WTC11 (cell line): ENCODE measurements around the gene DDT. TPM values are rescaled to one million over a fixed set of nuclear protein-coding genes. Genes with fewer than 3 reads are reported as not detected.
"Not testable (repeated sequence)": the region's sequence is repeated elsewhere in the genome, so short reads cannot be mapped to it uniquely, and the experiment has no call there.

ENCODE experiments used
- ATAC-seq: fragments of 200-7000 bp; cut with Tn5 transposase; 2 replicates; pipeline ENCODE4 v1.10.0; 2021; ENCODE audit warnings: mild to moderate bottlenecking, moderate library complexity
- CTCF ChIA-PET: fragments of 300-600 bp; sonication (Branson Sonifier 250); formaldehyde crosslinking; loops from one replicate; lab custom pipeline; 2021; ENCODE audit warnings: antibody characterized with exemption; lab: Charles Lee
- POLR2A ChIA-PET: fragments of 350-600 bp; sonication (Branson Sonifier 250); formaldehyde crosslinking; loops from one replicate; lab custom pipeline; 2021; ENCODE audit warnings: antibody characterized with exemption; lab: Charles Lee
- DNase-seq: peaks from one replicate; pipeline ENCODE4 v3.0.0; 2021; ENCODE audit warnings: low spot score
- H3K27ac Mint-ChIP-seq: 2 replicates; pipeline ENCODE4 v1.8.0; 2021; ENCODE audit warnings: mixed read lengths
- H3K27me3 Mint-ChIP-seq: 2 replicates; pipeline ENCODE4 v1.8.0; 2021; ENCODE audit warnings: low read depth, mild to moderate bottlenecking, moderate library complexity, mixed read lengths
- H3K36me3 Mint-ChIP-seq: 2 replicates; pipeline ENCODE4 v1.8.0; 2021; ENCODE audit warnings: mixed read lengths
- H3K4me1 Mint-ChIP-seq: 2 replicates; pipeline ENCODE4 v1.8.0; 2022; ENCODE audit warnings: mixed read lengths
- H3K4me3 Mint-ChIP-seq: 2 replicates; pipeline ENCODE4 v1.8.0; 2021; ENCODE audit warnings: mild to moderate bottlenecking, moderate library complexity, mixed read lengths
- H3K9me3 Mint-ChIP-seq: 2 replicates; pipeline ENCODE4 v1.8.0; 2021; ENCODE audit warnings: mixed read lengths
- NFE2L1 ChIP-seq: sonication (generic); formaldehyde crosslinking; IDR thresholded peaks from 2 replicates; pipeline ENCODE4 v1.8.1; 2023; ENCODE audit warnings: missing genetic modification reagents
- NFYB ChIP-seq: sonication (generic); formaldehyde crosslinking; conservative IDR thresholded peaks from 2 replicates; pipeline ENCODE4 v1.8.0; 2022; ENCODE audit warnings: low read depth, missing genetic modification reagents
- SP1 ChIP-seq: sonication (generic); formaldehyde crosslinking; conservative IDR thresholded peaks from 2 replicates; pipeline ENCODE4 v1.8.1; 2022; ENCODE audit warnings: missing genetic modification reagents
- ZNF671 ChIP-seq: fragments of 250-450 bp; sonication (Bioruptor Pico); IDR thresholded peaks from 2 replicates; pipeline ENCODE4 v1.8.0; 2021; ENCODE audit warnings: mild to moderate bottlenecking
- total RNA-seq: library from RNA; stranded (reverse); gene quantifications from 3 replicates; pipeline ENCODE4 v1.2.3, GENCODE V29; 2021
- TF ChIP-seq, protein P1 (sequence below): sonication (generic); formaldehyde crosslinking; IDR thresholded peaks from 2 replicates; pipeline ENCODE4 v1.8.1; 2023; ENCODE audit warnings: mild to moderate bottlenecking, missing genetic modification reagents, moderate library complexity
- TF ChIP-seq, protein P2 (sequence below): sonication (generic); formaldehyde crosslinking; IDR thresholded peaks from 2 replicates; pipeline ENCODE4 v1.8.0; 2022; ENCODE audit warnings: mild to moderate bottlenecking, missing genetic modification reagents
- TF ChIP-seq, protein P3 (sequence below): sonication (generic); formaldehyde crosslinking; conservative IDR thresholded peaks from 2 replicates; pipeline ENCODE4 v1.8.1; 2022; ENCODE audit warnings: mild to moderate bottlenecking, missing genetic modification reagents
- TF ChIP-seq, protein P4 (sequence below): sonication (generic); formaldehyde crosslinking; IDR thresholded peaks from 2 replicates; pipeline ENCODE4 v1.8.1; 2022; ENCODE audit warnings: low read depth, mild to moderate bottlenecking, moderate library complexity, missing genetic modification reagents, borderline replicate concordance
- TF ChIP-seq, protein P5 (sequence below): sonication (generic); formaldehyde crosslinking; IDR thresholded peaks from 2 replicates; pipeline ENCODE4 v1.8.1; 2023; ENCODE audit warnings: mild to moderate bottlenecking, missing genetic modification reagents, borderline replicate concordance
- TF ChIP-seq, protein P6 (sequence below): fragments of 200-600 bp; IDR thresholded peaks from 2 replicates; pipeline ENCODE4 v1.8.0; 2022; ENCODE audit warnings: antibody characterized with exemption
- TF ChIP-seq, protein P7 (sequence below): fragments of 250-450 bp; sonication (Bioruptor Pico); IDR thresholded peaks from 2 replicates; pipeline ENCODE4 v1.8.0; 2021; ENCODE audit warnings: mild to moderate bottlenecking

Gene DDT
- total RNA-seq, 1 experiment from 2014 or later: 238 TPM

DNA sequence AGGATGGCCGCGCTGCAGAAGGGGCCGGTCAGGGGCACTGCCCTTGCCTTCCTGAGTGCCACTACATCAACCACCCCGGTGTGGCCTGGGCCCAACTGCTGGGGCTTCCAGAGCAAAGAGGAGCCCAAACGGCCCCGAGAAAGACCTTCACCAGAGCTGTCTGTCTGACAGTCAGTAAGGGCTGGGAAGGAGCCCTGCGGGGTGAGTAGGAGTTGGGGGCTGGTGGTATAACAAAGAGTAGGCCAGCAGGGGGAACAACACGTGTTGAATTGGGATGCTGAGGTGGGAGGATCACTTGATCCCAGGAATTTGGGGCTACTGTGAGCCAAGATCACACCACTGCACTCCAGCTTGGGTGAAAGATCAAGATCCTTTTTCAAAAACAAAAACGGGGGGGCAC lies 27.1 kb upstream of the DDT start:
- peak; percentile 35 for DNase-seq
- POLR2A ChIA-PET: interaction anchor here (0.7 kb wide), 1 partner anchor 779 kb away, joined by 3 read pairs; no protein-coding TSS in a partner anchor

DNA sequence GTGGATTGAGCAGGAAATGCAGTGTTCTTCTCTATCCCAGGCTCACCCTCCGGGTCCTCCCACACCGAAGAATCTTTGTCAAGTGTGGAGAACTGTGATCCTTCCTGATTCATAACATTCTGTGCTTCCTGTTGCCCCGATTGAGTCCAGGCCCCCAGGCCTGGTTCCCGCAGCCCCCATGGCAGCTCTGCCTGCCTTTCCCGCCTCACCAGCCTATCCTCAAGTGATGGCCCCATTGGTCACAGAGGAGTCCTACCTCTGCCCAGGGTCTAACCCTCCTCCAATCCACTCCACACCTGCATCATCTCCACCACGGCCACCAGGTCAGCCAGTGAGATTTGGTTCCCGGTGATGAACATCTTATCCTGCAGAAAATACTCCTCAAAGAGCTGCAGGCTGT lies 25.5 kb upstream of the DDT start:
- H3K4me3 Mint-ChIP-seq, H3K27ac Mint-ChIP-seq, CTCF ChIA-PET: not testable (repeated sequence)

More for the DNA sequence above, 27.1 kb upstream of the DDT start:
- peak; percentile 81 for ATAC-seq
- TF ChIP-seq, protein P1, sequence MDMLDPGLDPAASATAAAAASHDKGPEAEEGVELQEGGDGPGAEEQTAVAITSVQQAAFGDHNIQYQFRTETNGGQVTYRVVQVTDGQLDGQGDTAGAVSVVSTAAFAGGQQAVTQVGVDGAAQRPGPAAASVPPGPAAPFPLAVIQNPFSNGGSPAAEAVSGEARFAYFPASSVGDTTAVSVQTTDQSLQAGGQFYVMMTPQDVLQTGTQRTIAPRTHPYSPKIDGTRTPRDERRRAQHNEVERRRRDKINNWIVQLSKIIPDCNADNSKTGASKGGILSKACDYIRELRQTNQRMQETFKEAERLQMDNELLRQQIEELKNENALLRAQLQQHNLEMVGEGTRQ (CRISPR knock-in tag): peak; percentile 50; the same call in 1 of the 2 replicates
- TF ChIP-seq NFYB (CRISPR knock-in tag) (no peak), SP1 (CRISPR knock-in tag) (0 out of 2 replicates have a peak, but pooled peaks have one; percentile 32)
- TF ChIP-seq, protein P2, sequence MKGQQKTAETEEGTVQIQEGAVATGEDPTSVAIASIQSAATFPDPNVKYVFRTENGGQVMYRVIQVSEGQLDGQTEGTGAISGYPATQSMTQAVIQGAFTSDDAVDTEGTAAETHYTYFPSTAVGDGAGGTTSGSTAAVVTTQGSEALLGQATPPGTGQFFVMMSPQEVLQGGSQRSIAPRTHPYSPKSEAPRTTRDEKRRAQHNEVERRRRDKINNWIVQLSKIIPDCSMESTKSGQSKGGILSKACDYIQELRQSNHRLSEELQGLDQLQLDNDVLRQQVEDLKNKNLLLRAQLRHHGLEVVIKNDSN (CRISPR knock-in tag): peak; percentile 26; the same call in 1 of the 2 replicates
- TF ChIP-seq, protein P3, sequence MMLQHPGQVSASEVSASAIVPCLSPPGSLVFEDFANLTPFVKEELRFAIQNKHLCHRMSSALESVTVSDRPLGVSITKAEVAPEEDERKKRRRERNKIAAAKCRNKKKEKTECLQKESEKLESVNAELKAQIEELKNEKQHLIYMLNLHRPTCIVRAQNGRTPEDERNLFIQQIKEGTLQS (CRISPR knock-in tag): no peak
- TF ChIP-seq, protein P4, sequence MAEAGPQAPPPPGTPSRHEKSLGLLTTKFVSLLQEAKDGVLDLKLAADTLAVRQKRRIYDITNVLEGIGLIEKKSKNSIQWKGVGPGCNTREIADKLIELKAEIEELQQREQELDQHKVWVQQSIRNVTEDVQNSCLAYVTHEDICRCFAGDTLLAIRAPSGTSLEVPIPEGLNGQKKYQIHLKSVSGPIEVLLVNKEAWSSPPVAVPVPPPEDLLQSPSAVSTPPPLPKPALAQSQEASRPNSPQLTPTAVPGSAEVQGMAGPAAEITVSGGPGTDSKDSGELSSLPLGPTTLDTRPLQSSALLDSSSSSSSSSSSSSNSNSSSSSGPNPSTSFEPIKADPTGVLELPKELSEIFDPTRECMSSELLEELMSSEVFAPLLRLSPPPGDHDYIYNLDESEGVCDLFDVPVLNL (CRISPR knock-in tag): no peak
- TF ChIP-seq, protein P5, sequence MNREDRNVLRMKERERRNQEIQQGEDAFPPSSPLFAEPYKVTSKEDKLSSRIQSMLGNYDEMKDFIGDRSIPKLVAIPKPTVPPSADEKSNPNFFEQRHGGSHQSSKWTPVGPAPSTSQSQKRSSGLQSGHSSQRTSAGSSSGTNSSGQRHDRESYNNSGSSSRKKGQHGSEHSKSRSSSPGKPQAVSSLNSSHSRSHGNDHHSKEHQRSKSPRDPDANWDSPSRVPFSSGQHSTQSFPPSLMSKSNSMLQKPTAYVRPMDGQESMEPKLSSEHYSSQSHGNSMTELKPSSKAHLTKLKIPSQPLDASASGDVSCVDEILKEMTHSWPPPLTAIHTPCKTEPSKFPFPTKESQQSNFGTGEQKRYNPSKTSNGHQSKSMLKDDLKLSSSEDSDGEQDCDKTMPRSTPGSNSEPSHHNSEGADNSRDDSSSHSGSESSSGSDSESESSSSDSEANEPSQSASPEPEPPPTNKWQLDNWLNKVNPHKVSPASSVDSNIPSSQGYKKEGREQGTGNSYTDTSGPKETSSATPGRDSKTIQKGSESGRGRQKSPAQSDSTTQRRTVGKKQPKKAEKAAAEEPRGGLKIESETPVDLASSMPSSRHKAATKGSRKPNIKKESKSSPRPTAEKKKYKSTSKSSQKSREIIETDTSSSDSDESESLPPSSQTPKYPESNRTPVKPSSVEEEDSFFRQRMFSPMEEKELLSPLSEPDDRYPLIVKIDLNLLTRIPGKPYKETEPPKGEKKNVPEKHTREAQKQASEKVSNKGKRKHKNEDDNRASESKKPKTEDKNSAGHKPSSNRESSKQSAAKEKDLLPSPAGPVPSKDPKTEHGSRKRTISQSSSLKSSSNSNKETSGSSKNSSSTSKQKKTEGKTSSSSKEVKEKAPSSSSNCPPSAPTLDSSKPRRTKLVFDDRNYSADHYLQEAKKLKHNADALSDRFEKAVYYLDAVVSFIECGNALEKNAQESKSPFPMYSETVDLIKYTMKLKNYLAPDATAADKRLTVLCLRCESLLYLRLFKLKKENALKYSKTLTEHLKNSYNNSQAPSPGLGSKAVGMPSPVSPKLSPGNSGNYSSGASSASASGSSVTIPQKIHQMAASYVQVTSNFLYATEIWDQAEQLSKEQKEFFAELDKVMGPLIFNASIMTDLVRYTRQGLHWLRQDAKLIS (CRISPR knock-in tag): no peak
- H3K36me3 Mint-ChIP-seq: no peaks in the 10 kb centered on the region
- H3K27ac Mint-ChIP-seq: no peak overlapping the region
- H3K9me3 Mint-ChIP-seq: no peaks in the 10 kb centered on the region
- no peak overlapping the region for H3K4me3 Mint-ChIP-seq
- peaks cover 13% of the 10 kb centered on the region for H3K27me3 Mint-ChIP-seq
- CTCF ChIA-PET: interaction anchor here (1.0 kb wide), 1 partner anchor 156 kb away, joined by 3 read pairs; no protein-coding TSS in a partner anchor
- H3K4me1 Mint-ChIP-seq: peaks cover 5% of the 10 kb centered on the region

DNA sequence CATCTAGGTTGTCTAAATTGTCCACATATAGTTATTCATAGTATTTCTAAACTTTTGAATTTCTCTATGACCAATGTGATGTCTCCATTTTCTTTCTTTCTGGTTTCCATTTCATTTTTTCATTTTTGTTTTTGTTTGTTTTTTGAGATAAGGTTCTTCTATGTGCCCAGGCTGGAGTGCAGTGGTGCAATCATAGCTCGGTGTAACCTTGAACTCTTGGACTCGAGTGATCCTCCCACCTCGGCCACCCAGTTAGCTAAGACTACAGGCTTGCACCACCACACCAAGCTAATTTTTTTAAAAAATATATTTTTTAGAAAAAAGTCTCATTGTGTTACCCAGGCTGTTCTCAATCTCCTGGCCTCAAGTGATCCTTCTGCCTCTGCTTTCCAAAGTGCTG lies 22.9 kb upstream of the DDT start:
- Mint-ChIP-seq H3K4me1 (peaks cover 5% of the 10 kb centered on the region), H3K27ac (no peak overlapping the region), H3K9me3 (0 out of 2 replicates have a peak, but pooled peaks cover 4% of the 10 kb centered on the region), H3K36me3 (no peaks in the 10 kb centered on the region), H3K27me3 (peaks cover 26% of the 10 kb centered on the region), H3K4me3 (no peak overlapping the region)
- ChIA-PET POLR2A (no interaction called here), CTCF (no interaction called here)
- TF ChIP-seq, protein P3 (CRISPR knock-in tag): no peak
- TF ChIP-seq, protein P6, sequence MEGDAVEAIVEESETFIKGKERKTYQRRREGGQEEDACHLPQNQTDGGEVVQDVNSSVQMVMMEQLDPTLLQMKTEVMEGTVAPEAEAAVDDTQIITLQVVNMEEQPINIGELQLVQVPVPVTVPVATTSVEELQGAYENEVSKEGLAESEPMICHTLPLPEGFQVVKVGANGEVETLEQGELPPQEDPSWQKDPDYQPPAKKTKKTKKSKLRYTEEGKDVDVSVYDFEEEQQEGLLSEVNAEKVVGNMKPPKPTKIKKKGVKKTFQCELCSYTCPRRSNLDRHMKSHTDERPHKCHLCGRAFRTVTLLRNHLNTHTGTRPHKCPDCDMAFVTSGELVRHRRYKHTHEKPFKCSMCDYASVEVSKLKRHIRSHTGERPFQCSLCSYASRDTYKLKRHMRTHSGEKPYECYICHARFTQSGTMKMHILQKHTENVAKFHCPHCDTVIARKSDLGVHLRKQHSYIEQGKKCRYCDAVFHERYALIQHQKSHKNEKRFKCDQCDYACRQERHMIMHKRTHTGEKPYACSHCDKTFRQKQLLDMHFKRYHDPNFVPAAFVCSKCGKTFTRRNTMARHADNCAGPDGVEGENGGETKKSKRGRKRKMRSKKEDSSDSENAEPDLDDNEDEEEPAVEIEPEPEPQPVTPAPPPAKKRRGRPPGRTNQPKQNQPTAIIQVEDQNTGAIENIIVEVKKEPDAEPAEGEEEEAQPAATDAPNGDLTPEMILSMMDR: no peak
- TF ChIP-seq, protein P7, sequence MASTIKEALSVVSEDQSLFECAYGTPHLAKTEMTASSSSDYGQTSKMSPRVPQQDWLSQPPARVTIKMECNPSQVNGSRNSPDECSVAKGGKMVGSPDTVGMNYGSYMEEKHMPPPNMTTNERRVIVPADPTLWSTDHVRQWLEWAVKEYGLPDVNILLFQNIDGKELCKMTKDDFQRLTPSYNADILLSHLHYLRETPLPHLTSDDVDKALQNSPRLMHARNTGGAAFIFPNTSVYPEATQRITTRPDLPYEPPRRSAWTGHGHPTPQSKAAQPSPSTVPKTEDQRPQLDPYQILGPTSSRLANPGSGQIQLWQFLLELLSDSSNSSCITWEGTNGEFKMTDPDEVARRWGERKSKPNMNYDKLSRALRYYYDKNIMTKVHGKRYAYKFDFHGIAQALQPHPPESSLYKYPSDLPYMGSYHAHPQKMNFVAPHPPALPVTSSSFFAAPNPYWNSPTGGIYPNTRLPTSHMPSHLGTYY (CRISPR knock-in tag): no peak
- no peak for TF ChIP-seq NFE2L1 (CRISPR knock-in tag)
- no peak for TF ChIP-seq ZNF671 (CRISPR knock-in tag)
- TF ChIP-seq, protein P2 (CRISPR knock-in tag): no peak
- no peak for ATAC-seq
- no peak for DNase-seq

More for the DNA sequence above, 25.5 kb upstream of the DDT start:
- POLR2A ChIA-PET, H3K9me3 Mint-ChIP-seq, H3K4me1 Mint-ChIP-seq, ATAC-seq, H3K36me3 Mint-ChIP-seq, DNase-seq: not testable (repeated sequence)
- H3K27me3 Mint-ChIP-seq: peaks cover 26% of the 10 kb centered on the region
